ENCODE measurements around the gene TLR7.

The TLR7 gene

GRCh38 chrX:12934850-12935249 is 68.0 kb downstream of the TLR7 start:
- no peak for DNase-seq

GRCh38 chrX:12936947-12937346 is 70.1 kb downstream of the TLR7 start:
- DNase-seq, result no peak

Measured in hematopoietic multipotent progenitor cell treated with erythropoietin and hydrocortisone succinate and interleukin-3 and kit ligand, for 6 days (in vitro differentiated cells).